HG03103 (cell line): ENCODE measurements around the gene CNOT4.

Experiments
- ATAC-seq: cut with Tn5 transposase; IDR thresholded peaks from one replicate; pipeline ENCODE4 v1.9.1; 2021; ENCODE audit warnings: low read depth; ENCODE audit not compliant: unreplicated experiment

The CNOT4 gene

GRCh38 chr7:135409845-135410542, 99.9 kb downstream of the CNOT4 start:
- no peak for ATAC-seq

- ATAC-seq = no peak
Measured at GRCh38 chr7:135407884-135408283, 102.0 kb downstream of the CNOT4 start.

GRCh38 chr7:135406918-135407317, 103.0 kb downstream of the CNOT4 start:
- ATAC-seq = no peak

- ATAC-seq = no peak
Measured at GRCh38 chr7:135405969-135406368, 103.9 kb downstream of the CNOT4 start.

- no peak for ATAC-seq
Measured at GRCh38 chr7:135403302-135403701, 106.6 kb downstream of the CNOT4 start.

GRCh38 chr7:135397689-135398088, 112.2 kb downstream of the CNOT4 start:
- ATAC-seq = no peak

GRCh38 chr7:135392701-135393100, 117.2 kb downstream of the CNOT4 start:
- no peak for ATAC-seq

GRCh38 chr7:135391514-135391913, 118.4 kb downstream of the CNOT4 start:
- no peak for ATAC-seq

- ATAC-seq = no peak
Measured at GRCh38 chr7:135390829-135391228, 119.1 kb downstream of the CNOT4 start.

GRCh38 chr7:135389971-135390370, 119.9 kb downstream of the CNOT4 start:
- ATAC-seq = no peak

GRCh38 chr7:135388616-135389015, 121.3 kb downstream of the CNOT4 start:
- ATAC-seq = no peak

GRCh38 chr7:135386776-135387175, 123.1 kb downstream of the CNOT4 start:
- no peak for ATAC-seq

- ATAC-seq = no peak
Measured at GRCh38 chr7:135386181-135386580, 123.7 kb downstream of the CNOT4 start.

GRCh38 chr7:135385209-135385608, 124.7 kb downstream of the CNOT4 start:
- no peak for ATAC-seq

GRCh38 chr7:135383525-135384175, 126.3 kb downstream of the CNOT4 start:
- no peak for ATAC-seq

GRCh38 chr7:135382173-135382572, 127.7 kb downstream of the CNOT4 start:
- ATAC-seq = no peak

GRCh38 chr7:135381369-135381768, 128.5 kb downstream of the CNOT4 start:
- no peak for ATAC-seq

GRCh38 chr7:135380351-135380750, 129.6 kb downstream of the CNOT4 start:
- no peak for ATAC-seq

GRCh38 chr7:135377171-135377570, 132.7 kb downstream of the CNOT4 start:
- no peak for ATAC-seq

- no peak for ATAC-seq
Measured at GRCh38 chr7:135375908-135376699, 133.8 kb downstream of the CNOT4 start.

GRCh38 chr7:135374736-135375135, 135.2 kb downstream of the CNOT4 start:
- no peak for ATAC-seq

GRCh38 chr7:135372222-135372621, 137.7 kb downstream of the CNOT4 start:
- ATAC-seq = no peak
